ENCODE data around the gene TBX2.

- TF ChIP-seq CTCF (IDR thresholded peaks at IDR 0.05), result no peak
- no peak for TF ChIP-seq POLR2A (IDR thresholded peaks at IDR 0.05)
Observed at GRCh38 chr17:61401389-61402072, 1.9 kb downstream of the TBX2 start.
